Activated CD4-positive, alpha-beta T cell treated with anti-CD3 and anti-CD28 coated beads, Interleukin-2, amount 50 U/mL, for 1 hour (primary cell): ENCODE data around the gene LTB4R2.
"Not testable (repeated sequence)": the region's sequence is repeated elsewhere in the genome, so short reads cannot be mapped to it uniquely, and the experiment has no call there.

Source experiments
- DNase-seq: peaks from one replicate; pipeline ENCODE4 v3.0.0-alpha.2; 2020

The LTB4R2 gene

GRCh38 chr14:24340606-24341005 is 30.7 kb downstream of the LTB4R2 start:
- no peak for DNase-seq

GRCh38 chr14:24342889-24343288 is 32.9 kb downstream of the LTB4R2 start:
- no peak for DNase-seq

GRCh38 chr14:24343795-24344660 is 34.1 kb downstream of the LTB4R2 start:
- DNase-seq = no peak

GRCh38 chr14:24347134-24347533 is 37.2 kb downstream of the LTB4R2 start:
- no peak for DNase-seq

DNA sequence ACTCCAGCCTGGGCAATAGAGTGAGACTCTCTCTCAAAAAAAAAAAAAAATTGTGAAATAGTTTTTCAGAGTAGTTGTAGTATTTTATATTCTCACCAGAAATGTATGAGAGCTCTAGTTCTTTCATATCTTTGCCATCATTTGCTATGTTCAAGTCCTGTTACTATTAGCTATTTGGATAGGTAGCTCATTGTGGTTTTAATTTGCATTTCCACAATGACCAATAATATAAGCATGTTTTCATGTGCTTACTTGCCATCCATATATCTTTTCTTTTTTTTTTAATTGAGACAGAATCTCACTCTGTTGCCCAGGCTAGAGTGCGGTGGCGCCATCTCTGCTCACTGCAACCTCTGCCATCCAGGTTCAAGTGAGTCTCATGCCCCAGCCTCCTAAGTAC is 38.2 kb downstream of the LTB4R2 start:
- DNase-seq = no peak

DNA sequence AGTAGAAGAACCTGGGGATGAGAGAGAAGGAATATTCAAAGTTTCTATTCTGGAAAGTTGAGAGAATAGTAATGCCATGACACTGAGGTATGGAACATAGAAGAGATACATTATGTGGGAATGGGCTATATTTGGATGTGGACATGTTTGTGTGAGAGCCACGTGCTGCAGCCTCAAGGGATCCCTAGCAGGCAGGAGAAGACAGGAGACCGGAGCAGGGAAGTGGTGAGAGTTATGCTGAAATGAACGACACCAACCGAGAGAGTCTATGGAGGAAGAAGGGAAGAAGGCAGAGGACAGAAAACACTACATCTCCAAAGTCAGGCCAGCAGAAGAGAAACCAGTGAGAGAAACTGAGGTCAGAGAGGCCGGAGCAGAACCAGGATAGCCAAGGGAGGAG is 39.8 kb downstream of the LTB4R2 start:
- DNase-seq = no peak

- no peak for DNase-seq
These were observed 41.6 kb downstream of the LTB4R2 start for GRCh38 chr14:24351517-24351916.

DNA sequence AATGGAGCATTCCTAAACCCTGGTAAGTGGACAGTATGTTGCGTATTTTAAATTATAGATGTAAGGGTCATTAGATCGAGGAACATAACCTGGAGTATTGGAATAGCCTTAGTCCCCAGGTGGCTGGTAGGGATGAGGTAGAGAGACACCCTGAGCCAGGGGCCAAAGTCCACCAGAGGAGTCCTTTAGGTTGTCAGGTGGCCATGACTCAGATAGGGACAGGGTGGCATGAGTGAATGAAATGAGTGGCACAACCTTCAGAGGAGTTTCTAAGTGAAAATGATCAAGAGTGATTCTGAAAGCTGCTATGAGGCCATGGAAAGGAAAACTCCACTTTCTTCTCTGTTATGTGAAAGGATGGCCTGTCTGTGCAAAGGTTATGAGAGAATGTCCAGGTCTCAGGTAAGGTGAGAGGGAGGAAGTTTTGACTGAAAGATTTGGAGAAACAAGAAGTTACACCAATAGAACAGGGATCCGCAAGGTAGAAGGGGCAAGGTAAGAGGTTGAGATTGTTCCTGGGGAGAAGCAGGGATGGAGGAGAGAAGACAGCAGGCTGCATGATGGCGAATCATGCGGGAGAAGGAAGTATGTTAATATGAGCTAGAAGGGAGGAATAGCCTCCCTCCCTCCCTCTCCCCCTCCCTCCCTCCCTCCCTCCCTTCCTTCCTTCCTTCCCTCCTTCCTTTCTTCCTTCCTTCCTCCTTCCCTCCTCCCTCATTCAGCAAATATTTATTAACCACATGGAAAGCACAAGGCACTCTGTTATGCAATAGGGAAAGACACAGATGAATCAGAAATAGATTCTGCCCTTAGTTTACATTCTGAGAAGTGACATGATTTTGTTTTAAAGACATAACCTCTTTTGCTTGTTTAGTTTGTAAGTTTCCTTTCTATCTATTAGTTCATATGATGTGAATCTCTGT is 43.9 kb downstream of the LTB4R2 start:
- no peak for DNase-seq

GRCh38 chr14:24354482-24354825 is 44.5 kb downstream of the LTB4R2 start:
- DNase-seq = not testable (repeated sequence)

GRCh38 chr14:24355009-24355408 is 45.1 kb downstream of the LTB4R2 start:
- no peak for DNase-seq

- DNase-seq = no peak
These were observed 46.3 kb downstream of the LTB4R2 start for GRCh38 chr14:24356208-24356607.

- no peak for DNase-seq
These were observed 50.3 kb downstream of the LTB4R2 start for GRCh38 chr14:24360281-24360680.

GRCh38 chr14:24361326-24361725 is 51.4 kb downstream of the LTB4R2 start:
- DNase-seq = no peak
